Loucy (cell line): ENCODE results near the gene SFR1.

Experiments used
- EZH2phosphoT487 ChIP-seq: fragments of 200-600 bp; IDR thresholded peaks from 2 replicates; pipeline ENCODE4 v1.6.1; 2018; ENCODE audit warnings: antibody characterized with exemption, mild to moderate bottlenecking, moderate library complexity, borderline replicate concordance
- TF ChIP-seq, protein P1 (sequence below): fragments of 200-600 bp; sonication (generic); conservative IDR thresholded peaks from 2 replicates; pipeline ENCODE4 v1.5.1; 2014; ENCODE audit warnings: mild to moderate bottlenecking, antibody characterized with exemption, low read length

DNA sequence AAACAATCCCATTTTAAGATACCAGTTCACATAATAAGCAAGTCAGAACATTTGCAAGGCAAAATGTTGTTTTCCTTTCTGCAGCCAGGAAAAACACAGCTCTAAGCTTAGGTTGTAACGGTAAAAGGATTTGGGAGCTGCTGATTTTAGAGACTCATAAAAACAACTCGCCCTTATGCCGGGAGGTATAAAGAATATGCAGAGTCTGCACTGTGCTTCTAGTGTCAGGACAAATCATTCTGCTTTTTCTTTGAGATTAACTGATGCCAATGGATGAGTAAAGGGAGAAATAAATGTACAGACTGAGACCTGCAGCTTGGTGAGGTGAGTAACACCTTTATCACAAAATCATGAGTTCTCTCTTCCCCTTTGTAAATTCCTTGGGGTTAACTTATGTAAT, 2.0 kb upstream of the SFR1 start:
- TF ChIP-seq, protein P1, sequence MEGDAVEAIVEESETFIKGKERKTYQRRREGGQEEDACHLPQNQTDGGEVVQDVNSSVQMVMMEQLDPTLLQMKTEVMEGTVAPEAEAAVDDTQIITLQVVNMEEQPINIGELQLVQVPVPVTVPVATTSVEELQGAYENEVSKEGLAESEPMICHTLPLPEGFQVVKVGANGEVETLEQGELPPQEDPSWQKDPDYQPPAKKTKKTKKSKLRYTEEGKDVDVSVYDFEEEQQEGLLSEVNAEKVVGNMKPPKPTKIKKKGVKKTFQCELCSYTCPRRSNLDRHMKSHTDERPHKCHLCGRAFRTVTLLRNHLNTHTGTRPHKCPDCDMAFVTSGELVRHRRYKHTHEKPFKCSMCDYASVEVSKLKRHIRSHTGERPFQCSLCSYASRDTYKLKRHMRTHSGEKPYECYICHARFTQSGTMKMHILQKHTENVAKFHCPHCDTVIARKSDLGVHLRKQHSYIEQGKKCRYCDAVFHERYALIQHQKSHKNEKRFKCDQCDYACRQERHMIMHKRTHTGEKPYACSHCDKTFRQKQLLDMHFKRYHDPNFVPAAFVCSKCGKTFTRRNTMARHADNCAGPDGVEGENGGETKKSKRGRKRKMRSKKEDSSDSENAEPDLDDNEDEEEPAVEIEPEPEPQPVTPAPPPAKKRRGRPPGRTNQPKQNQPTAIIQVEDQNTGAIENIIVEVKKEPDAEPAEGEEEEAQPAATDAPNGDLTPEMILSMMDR = no peak
- no peak for TF ChIP-seq EZH2phosphoT487
